Measurements from ENCODE around the gene GALNT3.

DNA sequence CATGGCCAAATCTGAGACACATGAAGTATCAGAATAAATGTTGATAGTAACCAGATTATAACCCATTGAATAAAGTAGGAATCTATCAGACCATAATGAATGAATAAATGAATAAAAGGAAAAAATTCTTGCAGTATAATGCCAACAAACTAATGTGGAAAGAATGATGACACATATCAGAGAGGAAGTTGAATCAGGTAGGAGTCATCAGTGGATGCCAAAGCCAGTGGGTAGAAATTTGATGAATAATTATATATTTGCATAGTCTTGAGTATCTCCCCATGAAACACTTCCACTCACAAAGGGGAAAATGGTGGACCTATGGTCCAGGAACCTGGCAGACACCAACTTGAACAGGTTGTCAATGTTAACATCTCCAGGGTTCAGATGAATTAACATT, 68.6 kb downstream of the GALNT3 start:
- no peak for TF ChIP-seq TAF1 (IDR thresholded peaks at IDR 0.05; ENCODE audit: borderline replicate concordance, insufficient read depth, low read length)
- TF ChIP-seq POLR2AphosphoS5 (IDR thresholded peaks at IDR 0.05; ENCODE audit: low read depth, low read length), result no peak
- TF ChIP-seq SIN3A (IDR thresholded peaks at IDR 0.05; ENCODE audit: borderline replicate concordance, insufficient read depth, low read length), result no peak
- TF ChIP-seq, protein P1, sequence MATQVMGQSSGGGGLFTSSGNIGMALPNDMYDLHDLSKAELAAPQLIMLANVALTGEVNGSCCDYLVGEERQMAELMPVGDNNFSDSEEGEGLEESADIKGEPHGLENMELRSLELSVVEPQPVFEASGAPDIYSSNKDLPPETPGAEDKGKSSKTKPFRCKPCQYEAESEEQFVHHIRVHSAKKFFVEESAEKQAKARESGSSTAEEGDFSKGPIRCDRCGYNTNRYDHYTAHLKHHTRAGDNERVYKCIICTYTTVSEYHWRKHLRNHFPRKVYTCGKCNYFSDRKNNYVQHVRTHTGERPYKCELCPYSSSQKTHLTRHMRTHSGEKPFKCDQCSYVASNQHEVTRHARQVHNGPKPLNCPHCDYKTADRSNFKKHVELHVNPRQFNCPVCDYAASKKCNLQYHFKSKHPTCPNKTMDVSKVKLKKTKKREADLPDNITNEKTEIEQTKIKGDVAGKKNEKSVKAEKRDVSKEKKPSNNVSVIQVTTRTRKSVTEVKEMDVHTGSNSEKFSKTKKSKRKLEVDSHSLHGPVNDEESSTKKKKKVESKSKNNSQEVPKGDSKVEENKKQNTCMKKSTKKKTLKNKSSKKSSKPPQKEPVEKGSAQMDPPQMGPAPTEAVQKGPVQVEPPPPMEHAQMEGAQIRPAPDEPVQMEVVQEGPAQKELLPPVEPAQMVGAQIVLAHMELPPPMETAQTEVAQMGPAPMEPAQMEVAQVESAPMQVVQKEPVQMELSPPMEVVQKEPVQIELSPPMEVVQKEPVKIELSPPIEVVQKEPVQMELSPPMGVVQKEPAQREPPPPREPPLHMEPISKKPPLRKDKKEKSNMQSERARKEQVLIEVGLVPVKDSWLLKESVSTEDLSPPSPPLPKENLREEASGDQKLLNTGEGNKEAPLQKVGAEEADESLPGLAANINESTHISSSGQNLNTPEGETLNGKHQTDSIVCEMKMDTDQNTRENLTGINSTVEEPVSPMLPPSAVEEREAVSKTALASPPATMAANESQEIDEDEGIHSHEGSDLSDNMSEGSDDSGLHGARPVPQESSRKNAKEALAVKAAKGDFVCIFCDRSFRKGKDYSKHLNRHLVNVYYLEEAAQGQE (IDR thresholded peaks at IDR 0.05; ENCODE audit: insufficient read depth in 1 of 2, low read depth in 2 of 2, low read length in 2 of 2), result no peak
- no peak for TF ChIP-seq FOXP2 (optimal IDR thresholded peaks at IDR 0.05; ENCODE audit: borderline replicate concordance, extremely low read depth, extremely low read length, insufficient read depth)

All from PFSK-1 (cell line).